ENCODE measurements around the gene SAMD1. TPM values are rescaled to one million over a fixed set of nuclear protein-coding genes. Genes with fewer than 3 reads are reported as not detected.

SAMD1 gene
- total RNA-seq, 1 experiment from 2014 or later: 67.3 TPM

DNA sequence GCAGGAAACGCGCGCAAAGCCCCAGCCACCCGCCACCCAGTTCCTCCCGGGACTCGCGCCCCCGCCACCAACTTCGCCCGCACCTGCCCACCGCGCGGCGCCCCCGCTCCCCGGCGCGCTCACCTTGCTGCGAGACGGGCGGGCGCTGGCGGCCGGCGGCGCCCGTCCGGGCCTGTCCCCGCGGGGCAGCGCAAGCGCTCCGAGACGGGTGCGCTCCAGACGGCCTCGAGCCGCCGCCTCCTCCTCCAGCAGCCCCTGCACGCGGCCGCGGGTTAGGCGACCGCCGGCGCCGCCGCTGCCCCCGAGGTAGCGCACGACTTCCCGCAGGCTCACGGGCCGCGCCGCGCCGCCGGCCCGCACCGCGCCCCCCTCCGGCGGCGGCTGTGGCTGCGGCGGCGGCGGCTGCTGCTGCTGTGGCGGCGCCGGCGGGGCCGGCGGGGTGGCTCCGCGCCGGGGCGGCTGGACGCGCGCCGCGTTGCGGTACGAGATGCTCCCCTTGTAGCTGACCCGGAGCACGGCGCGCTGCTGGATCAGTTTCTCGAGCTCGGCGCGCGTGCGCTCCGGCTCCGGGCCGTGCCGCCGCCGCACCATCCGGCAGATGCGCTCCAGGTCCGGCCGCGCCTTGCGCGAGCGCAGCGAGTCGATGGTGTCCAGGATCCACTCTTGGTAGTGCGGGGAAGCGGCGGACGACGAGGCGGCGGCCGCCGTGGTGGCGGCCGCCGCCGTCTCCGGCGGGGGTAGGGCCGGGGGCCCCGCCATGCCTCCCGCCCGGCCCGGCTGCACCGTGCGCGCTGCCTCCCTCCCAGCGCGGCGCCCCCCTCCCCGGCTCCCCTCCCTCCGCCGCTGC is 666 bp downstream of the SAMD1 start:
- peak; percentile 36 for DNase-seq (ENCODE audit: low read depth)

DNA sequence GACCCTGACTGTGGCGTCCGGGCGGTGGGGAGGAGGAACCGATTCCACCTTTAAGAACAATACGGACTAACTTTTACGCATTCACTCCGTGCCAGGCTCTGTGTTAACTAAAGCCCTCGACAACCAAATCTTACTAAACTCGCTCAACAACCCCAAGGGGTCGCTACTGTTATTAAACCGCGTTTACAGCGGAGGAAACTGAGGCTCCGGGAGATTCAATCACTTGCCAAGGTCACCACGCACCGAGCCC is 1.2 kb downstream of the SAMD1 start:
- no peak for DNase-seq (ENCODE audit: low read depth)

DNA sequence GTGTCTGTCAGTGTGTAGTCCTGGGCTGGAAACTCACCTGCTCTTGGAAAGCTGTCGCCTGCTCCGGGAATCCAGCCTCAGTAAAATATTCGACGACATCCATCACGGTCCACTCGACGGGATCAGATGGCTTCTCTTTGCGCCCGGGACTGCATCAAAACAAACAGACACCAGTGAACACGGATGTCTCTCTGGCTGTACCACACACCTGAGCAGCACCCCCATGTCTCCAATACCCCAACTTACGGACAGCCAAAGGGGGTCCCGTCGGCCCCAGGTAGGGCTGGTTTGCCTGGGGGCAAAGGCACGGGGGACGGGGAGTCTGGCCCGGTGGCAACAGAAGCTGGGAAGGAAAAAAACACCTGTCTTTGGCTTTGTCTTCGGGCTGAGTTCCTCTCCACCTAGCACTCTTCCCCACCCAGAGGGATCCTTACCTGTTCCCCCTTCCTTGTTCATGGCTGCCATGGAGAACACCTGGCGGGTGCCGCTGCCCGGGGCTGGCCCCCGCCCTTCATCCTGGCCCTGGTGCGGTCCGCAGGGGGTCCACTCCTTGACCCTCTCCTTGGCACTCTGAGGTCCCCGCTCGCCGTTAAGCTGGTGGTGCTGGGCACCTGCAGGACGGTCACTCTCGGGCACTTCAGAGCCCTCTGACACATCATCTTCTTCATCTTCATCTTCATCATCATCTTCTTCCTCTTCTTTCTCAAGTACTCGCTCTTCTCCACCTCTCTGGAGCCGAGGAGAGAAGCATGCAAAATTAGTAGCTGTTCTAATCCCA is 1.7 kb downstream of the SAMD1 start:
- DNase-seq (ENCODE audit: low read depth): no peak

DNA sequence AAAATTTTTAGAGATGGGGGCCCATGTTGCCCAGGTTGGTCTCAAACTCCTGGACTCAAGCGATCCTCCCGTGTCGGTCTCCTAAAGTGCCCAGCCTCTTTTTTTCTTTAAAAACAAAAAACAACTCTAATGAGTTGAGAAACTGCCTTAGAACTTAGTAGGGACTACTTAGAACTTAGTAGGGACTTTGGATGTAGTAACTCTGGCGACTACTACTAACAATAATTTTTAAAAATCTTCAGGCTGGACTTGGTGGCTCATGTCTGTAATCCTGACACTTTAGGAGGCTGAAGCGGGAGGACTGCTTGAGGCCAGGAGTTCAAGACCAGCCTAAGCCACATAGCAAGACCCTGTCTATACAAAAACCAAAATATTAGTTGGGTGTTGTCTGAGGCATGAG is 4.5 kb downstream of the SAMD1 start:
- DNase-seq (ENCODE audit: low read depth): no peak

DNA sequence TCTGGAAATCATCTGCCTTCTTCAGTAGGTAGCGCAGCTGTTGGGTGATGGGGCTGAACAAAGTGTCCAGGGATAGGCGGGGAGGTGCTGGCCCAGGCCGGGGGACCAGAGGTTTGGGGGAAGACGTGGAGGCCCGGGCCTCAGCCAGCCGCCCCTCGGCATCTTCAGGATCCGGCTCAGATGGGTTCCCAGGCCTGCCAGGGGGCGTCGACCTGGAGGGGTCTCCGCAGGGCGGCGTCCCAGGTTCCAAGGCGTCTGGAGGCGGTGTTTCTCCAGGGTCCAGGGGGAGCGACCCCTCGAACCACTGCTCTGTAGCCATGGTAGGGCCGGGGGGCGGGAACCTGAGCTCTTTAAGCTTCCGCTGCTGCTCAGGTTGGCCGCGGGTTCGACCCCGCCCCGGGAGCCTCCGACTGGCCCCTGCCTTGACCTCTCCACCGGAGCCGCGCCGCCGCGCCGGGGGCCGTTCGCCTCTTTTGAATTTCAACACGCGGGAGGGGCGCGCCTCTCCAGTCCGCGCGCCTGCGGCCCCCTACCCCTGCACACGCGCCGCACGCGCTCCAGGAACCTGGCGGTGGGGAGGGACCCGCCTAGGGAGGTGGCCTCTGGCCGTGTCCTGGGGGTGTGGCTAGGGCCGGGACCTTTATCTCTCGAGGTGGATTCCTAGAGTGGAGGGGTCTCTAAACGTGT is 5.1 kb downstream of the SAMD1 start, which contains the start of gene C19orf67:
C19orf67 (minus strand) TSS at position 475 of the 687 bp plus-strand sequence; CDS start at position 319, 156 bp downstream.
- DNase-seq (ENCODE audit: low read depth): no peak

DNA sequence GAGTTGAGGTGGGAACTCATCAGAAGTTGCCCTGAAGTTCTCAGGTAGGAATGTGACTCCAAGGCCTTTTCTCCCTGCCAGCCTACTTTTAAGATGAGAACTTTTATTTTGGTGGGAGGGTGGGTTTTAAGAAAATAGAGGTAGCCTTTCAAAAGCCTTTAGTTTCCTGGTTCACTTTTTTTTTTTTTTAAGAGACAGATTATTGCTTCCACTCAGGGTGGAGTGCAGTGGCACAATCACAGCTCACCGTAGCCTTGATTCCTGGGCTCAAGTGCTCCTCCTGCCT is 7.9 kb downstream of the SAMD1 start:
- DNase-seq (ENCODE audit: low read depth): no peak

DNA sequence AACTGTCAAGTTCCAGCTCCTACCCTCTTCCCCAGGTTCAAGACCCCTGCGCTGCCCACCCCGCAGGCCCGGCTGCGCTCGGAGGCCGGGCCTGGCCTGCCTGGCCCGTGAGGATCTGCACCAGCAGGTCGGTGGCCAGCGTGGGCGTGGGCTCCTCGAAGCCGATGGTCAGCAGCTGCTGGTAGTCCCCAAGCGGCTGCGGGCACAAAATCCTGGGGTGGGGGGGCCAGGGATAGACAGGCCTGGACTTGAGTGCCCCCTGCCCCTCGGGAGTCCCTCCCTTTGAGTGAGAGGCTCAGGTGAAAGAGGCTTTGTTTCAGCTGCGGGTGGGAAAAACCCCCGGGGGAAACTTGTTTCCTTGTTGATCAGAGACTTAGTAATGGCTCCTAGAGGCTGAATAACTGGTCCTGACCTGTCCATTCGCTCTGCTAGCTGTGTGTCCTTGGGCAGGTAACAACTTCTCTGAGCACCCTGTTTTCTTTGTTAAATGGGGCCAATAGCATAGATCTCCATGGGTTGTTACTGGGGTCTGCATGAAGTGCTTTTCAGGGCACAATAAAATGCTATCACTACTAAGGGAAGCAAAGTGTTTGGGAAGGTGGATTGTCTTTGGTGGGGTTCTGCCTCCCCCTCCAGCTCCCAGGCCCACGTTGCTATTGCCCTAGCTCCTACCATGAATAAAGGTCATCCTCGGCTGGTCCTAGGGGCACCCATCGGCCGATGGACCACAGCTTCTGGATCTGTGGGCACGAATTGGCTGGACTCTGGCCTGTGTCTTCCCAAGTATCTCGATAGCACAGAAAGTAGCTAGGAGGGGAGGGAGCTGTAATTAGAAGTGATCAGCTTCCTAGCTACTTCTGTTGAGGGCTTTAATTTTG is 8.5 kb downstream of the SAMD1 start:
- no peak for DNase-seq (ENCODE audit: low read depth)

DNA sequence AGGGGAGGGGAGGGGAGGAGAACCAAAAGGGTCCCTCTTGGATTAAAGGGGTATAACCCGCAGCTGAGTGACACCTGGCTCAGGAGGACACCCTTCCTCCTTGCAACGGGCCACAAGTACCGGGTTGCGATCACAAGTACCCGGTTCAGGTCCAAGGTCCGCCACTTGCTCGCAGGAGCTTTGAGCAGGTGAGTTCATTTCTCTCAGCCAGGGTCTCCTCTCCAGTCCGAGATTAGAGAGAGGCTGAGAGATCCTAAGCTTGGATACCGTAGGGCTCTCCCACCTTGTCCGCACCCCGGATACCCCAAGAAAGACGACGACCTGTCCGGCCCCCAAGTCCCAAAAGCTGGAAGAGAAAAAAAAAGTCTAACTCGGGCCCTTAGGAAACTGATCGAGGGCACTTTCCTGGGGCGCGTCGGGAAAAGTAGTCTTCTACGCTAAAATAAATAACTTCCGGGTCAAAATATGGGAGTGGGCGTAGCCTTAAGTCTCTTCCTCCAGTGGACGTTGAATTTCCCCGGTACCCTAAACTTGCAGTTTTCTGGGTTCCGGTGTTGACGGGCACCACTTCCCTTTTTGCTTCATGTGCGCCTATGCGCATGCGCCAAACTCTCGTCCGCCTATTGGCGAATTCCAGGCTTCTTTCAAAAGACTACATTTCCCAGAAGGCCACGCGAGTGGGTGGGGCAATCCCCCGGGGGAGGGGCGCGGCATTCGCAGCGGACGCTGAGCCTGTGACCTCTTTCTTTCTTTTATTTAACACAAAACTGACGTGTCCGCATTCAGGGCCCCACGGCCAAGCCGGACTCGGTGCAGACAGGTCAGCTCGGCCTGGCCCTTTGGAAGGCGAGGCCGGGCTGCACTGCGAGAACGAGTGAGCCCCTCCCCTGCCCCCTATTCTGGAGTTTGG is 9.4 kb downstream of the SAMD1 start:
- DNase-seq (ENCODE audit: low read depth): peak; percentile 98

DNA sequence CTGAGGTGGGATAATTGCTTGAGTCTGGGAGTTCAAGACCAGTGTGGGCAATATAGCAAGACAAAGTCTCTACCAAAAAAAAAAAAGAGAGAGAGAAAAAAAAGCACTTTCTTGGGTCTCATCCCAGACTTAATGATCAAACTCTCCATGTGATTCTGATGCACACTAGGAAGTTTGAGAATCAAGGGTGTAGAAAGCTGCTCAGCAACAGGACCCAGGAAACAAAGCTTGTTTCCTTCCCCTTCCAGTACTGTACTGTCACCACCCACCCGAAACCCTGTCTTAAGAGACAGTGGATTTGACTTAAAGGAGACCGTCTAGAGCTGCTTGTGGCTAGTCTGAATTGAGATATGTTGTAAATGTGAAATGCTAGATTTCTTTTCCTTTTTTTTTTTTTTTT is 12.1 kb downstream of the SAMD1 start:
- DNase-seq (ENCODE audit: low read depth): no peak

DNA sequence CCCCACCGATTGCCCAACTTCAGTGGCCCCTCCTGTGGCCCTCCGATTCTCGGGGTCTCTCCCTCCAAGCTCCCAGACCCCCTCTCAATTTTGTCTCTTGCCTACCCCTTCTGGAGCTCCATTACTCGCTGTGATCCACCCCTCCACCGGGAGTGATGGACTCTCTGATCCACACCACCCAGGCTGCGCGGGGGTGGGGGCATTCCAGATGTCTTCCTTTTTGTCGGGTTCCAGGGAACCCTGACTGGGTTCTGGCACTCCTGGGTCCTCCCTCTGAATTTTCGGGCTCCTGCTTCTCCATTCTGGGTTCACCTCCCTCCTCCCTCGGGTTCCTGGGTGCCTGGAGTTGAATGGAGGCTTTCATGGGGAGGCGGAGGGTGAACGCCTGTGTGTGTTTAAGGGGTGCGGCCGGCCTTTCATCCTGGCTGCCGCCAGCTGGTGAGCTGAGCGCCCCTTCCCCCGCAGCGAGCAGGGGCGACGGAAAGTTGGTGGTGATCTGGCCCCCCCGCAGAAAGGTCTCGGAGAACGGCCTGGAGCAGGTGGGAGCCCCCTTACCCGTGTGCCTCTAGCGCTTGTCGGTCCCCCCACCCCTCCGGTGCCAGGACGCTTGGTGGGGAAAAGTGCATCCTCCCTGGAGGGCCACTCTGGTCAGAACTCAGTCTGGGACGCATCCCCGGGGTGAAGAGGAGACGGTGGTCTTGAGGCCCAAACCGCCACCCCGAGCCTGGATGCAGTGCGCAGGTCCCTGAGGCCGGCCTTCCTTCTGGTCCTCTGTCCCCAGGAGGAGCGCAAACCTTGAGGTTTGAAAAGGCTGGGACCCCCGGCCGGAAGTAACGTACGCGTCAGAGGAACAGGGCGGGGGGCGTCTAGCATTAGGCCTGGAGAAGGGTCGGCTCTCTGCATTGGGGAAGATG is 16.4 kb downstream of the SAMD1 start:
- DNase-seq (ENCODE audit: low read depth): no peak

DNA sequence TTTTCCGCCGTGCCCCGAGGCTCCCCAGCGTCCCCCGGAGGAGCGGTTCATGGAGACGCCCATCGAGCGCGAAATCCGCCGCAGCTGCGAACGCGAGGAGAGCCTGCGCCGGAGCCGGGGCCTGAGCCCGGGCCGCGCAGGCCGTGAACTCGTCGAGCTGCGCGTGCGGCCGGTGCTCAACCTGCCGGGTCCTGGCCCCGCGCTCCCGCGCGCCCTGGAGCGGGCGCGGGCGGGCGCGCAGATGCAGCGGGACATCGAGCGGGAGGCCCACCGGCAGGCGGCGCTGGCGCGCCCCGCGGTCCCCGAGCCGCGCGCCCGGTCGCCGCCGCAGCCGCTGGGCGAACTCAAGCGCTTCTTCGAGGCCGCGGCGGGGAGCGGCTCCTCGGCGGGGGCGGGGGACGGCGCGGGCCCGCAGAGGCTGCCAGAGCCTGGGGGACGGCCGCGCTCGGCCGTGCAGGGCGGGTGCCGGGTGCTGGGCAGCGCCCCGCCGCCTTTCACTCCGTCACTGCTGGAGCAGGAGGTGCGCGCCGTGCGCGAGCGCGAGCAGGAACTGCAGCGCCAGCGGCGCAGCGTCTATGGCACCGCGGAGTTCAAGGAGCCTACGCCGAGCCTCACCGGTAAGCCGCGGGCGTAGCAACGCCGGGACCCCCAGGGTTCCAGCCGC is 17.2 kb downstream of the SAMD1 start:
- peak; percentile 65 for DNase-seq (ENCODE audit: low read depth)

DNA sequence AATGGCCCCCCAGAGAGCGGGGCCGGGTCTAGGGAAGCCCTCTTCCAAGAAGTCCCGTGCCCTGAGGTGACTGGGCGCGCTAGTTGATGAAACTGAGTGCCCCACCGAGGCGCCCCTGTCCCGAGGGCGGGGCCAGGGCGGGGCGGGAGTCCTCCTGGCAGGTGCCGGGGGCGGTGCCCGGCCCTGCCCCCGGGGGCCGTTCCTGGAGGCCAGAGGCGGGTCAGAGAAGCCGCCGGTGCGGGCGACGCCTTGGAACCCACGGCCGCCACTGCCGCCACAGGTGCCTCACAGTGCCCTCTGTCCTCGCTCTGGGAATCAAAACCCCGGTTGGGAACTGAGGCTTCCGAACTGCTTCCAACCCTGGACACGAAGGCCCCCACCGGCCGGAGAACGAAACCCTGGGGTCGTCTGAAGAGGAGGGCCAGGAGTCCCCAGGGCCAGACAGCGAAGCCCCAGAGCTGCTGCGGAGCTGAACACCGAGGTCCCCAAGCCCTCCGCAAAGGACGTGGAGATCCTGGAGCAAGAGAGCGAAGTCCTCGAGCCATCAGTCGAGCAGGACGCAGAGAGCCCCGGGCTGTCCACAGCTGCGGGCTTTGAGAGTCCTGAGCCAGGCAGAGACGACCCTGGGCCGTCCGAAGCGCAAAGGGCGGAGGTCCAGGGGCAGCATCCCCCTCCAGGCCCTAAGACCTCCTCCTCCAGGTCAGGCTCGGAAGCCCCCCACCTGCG is 17.9 kb downstream of the SAMD1 start, which contains the start of gene MISP3:
MISP3 (plus strand) TSS at position 252 of the 726 bp plus-strand sequence. CDS start 524 bp downstream, outside the sequence.
- DNase-seq (ENCODE audit: low read depth): no peak

DNA sequence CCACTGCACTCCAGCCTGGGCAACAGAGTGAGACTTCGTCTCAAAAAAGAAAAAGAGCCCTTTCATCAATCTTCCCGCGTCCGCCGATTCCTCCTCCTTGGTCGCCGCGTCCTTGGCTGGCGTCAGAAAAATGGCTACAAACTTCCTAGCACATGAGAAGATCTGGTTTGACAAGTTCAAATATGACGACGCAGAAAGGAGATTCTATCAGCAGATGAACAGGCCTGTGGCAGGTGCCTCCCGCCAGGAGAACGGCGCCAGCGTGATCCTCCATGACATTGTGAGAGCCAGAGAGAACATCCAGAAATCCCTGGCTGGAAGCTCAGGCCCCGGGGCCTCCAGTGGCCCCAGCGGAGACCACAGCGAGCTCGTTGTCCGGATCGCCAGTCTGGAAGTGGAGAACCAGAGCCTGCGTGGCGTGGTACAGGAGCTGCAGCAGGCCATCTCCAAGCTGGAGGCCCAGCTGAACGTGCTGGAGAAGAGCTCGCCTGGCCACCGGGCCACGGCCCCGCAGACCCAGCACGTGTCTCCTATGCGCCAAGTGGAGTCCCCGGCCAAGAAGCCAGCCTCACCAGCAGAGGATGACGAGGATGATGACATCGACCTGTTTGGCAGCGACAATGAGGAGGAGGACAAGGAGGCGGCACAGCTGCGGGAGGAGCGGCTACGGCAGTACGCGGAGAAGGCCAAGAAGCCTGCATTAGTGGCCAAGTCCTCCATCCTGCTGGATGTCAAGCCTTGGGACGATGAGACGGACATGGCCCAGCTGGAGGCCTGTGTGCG is 20.1 kb downstream of the SAMD1 start:
- DNase-seq (ENCODE audit: low read depth): no peak

DNA sequence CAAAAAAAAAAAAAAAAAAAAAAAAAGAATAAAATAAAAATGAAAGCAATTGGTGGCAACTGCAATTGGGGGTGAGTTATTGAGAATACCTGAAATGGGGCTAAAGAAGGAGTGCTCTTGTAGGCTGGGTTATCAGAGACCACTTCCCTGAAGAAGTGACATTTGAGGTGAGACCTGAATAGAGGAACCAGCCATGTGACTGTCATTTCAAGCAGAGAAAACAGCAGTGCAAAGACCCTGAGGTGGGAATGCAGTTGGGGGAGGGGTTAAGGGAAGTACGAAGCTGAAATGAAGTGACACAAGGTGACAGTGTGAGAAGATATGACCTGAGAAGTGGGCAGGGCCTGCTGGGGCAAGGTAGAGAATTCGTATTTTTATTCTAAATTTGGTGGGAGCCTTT is 24.4 kb downstream of the SAMD1 start:
- no peak for DNase-seq (ENCODE audit: low read depth)

DNA sequence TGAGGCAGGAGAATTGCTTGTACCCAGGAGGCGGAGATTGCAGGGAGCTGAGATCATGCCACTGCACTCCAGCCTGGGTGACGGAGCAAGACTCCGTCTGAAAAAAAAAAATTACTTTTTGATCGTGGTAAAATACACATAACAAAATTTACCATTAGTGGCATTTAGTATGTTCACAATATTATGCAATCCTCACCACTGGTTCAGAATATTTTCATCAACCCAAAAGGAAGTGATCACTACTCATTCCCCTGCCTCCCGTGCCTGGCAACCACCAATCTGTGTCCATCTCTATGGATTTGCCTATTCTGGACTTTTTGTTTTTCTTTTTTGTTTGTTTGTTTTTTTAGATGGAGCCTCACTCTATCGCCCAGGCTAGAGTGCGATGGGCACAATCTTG is 27.4 kb downstream of the SAMD1 start:
- no peak for DNase-seq (ENCODE audit: low read depth)

DNA sequence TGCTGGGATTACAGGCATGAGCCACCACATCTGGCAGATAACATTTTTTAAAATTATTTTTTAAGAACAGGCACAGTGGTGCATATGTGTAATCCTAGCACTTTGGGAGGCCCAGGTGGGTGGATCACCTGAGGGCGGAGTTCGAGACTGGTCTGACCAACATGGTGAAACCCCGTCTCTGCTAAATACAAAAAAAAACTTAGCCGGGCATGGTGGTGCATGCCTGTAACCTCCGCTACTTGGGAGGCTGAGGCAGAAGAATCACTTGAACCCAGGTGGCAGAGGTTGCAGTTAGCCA is 28.0 kb downstream of the SAMD1 start:
- no peak for DNase-seq (ENCODE audit: low read depth)
